Measurements from ENCODE around the gene SYNM. TPM values are rescaled to one million over a fixed set of nuclear protein-coding genes. Genes with fewer than 3 reads are reported as not detected.
"Not testable (repeated sequence)": the region's sequence is repeated elsewhere in the genome, so short reads cannot be mapped to it uniquely, and the experiment has no call there.

Gene SYNM
- total RNA-seq, 1 donor from 2014 or later: 19.5 TPM

GRCh38 chr15:99106417-99107220, 1.7 kb downstream of the SYNM start:
- no peak for TF ChIP-seq CTCF (IDR thresholded peaks at IDR 0.05)
- ATAC-seq (no peak), DNase-seq (no peak)
- Histone ChIP-seq H3K9me3 (no peaks in the 10 kb centered on the region), H3K36me3 (no peaks in the 10 kb centered on the region), H3K27me3 (peaks cover 29% of the 10 kb centered on the region), H3K27ac (peak overlapping the region; percentile 30), H3K4me3 (peak overlapping the region; percentile 50), H3K4me1 (peaks cover 17% of the 10 kb centered on the region)
- intact Hi-C loops (cut with DNase I): no loop called here

GRCh38 chr15:99108993-99109392, 4.1 kb downstream of the SYNM start:
- DNase-seq (peak; percentile 43), ATAC-seq (no peak)
- intact Hi-C loops (cut with DNase I): no loop called here
- H3K36me3 ChIP-seq: no peaks in the 10 kb centered on the region
- no peak for TF ChIP-seq CTCF (IDR thresholded peaks at IDR 0.05)
- H3K4me1 ChIP-seq: peaks cover 17% of the 10 kb centered on the region
- H3K9me3 ChIP-seq: no peaks in the 10 kb centered on the region
- peaks cover 14% of the 10 kb centered on the region for H3K27me3 ChIP-seq
- no peak overlapping the region for H3K4me3 ChIP-seq
- no peak overlapping the region for H3K27ac ChIP-seq

- no peaks in the 10 kb centered on the region for H3K9me3 ChIP-seq
- no peak overlapping the region for H3K4me3 ChIP-seq
- intact Hi-C loops (cut with DNase I): no loop called here
- peak; percentile 48 for DNase-seq
- H3K36me3 ChIP-seq: no peaks in the 10 kb centered on the region
- H3K27me3 ChIP-seq: peaks cover 14% of the 10 kb centered on the region
- TF ChIP-seq CTCF (IDR thresholded peaks at IDR 0.05): no peak
- H3K27ac ChIP-seq: no peak overlapping the region
- no peak for ATAC-seq
- H3K4me1 ChIP-seq: peaks cover 17% of the 10 kb centered on the region
Observed at GRCh38 chr15:99109555-99110021, 4.7 kb downstream of the SYNM start.

- no peak overlapping the region for H3K27ac ChIP-seq
- ATAC-seq: no peak
- H3K4me1 ChIP-seq: peaks cover 14% of the 10 kb centered on the region
- no peaks in the 10 kb centered on the region for H3K36me3 ChIP-seq
- intact Hi-C loops (cut with DNase I): no loop called here
- DNase-seq: no peak
- TF ChIP-seq CTCF (IDR thresholded peaks at IDR 0.05): no peak
- H3K4me3 ChIP-seq: no peak overlapping the region
- H3K27me3 ChIP-seq: peaks cover 14% of the 10 kb centered on the region
- H3K9me3 ChIP-seq: no peaks in the 10 kb centered on the region
Observed at GRCh38 chr15:99110093-99110492, 5.2 kb downstream of the SYNM start.

GRCh38 chr15:99110581-99111320, 5.9 kb downstream of the SYNM start:
- H3K4me1 ChIP-seq: peaks cover 11% of the 10 kb centered on the region
- no peak for DNase-seq
- TF ChIP-seq CTCF (IDR thresholded peaks at IDR 0.05): no peak
- intact Hi-C loops (cut with DNase I): no loop called here
- no peaks in the 10 kb centered on the region for H3K9me3 ChIP-seq
- peaks cover 14% of the 10 kb centered on the region for H3K27me3 ChIP-seq
- H3K4me3 ChIP-seq: no peak overlapping the region
- H3K36me3 ChIP-seq: no peaks in the 10 kb centered on the region
- no peak overlapping the region for H3K27ac ChIP-seq
- no peak for ATAC-seq

GRCh38 chr15:99111641-99112040, 6.8 kb downstream of the SYNM start:
- H3K9me3 ChIP-seq; H3K36me3 ChIP-seq; intact Hi-C loops (cut with DNase I); H3K4me1 ChIP-seq; DNase-seq; ATAC-seq; H3K4me3 ChIP-seq; H3K27ac ChIP-seq; H3K27me3 ChIP-seq: not testable (repeated sequence)
